Fibroblast of pulmonary artery (primary cell): Measurements from ENCODE around the gene SP8.

Experiments
- DNase-seq: peaks from one replicate; pipeline ENCODE4 v3.0.0-alpha.2; 2010; ENCODE audit warnings: low read depth
- H3K4me3 ChIP-seq: replicated peaks from 2 replicates; pipeline ENCODE4 v1.5.1; 2011; ENCODE audit warnings: low read depth, mild to moderate bottlenecking, control low read depth, low read length, moderate library complexity
- TF ChIP-seq, protein P1 (sequence below): IDR thresholded peaks from 2 replicates; pipeline ENCODE4 v1.5.1; 2011; ENCODE audit warnings: mild to moderate bottlenecking, control low read depth, low read length, inconsistent platforms; ENCODE audit errors: missing control alignments

The SP8 gene

GRCh38 chr7:20788420-20788990 lies 1.8 kb upstream of the SP8 start:
- DNase-seq: no peak
- TF ChIP-seq, protein P1, sequence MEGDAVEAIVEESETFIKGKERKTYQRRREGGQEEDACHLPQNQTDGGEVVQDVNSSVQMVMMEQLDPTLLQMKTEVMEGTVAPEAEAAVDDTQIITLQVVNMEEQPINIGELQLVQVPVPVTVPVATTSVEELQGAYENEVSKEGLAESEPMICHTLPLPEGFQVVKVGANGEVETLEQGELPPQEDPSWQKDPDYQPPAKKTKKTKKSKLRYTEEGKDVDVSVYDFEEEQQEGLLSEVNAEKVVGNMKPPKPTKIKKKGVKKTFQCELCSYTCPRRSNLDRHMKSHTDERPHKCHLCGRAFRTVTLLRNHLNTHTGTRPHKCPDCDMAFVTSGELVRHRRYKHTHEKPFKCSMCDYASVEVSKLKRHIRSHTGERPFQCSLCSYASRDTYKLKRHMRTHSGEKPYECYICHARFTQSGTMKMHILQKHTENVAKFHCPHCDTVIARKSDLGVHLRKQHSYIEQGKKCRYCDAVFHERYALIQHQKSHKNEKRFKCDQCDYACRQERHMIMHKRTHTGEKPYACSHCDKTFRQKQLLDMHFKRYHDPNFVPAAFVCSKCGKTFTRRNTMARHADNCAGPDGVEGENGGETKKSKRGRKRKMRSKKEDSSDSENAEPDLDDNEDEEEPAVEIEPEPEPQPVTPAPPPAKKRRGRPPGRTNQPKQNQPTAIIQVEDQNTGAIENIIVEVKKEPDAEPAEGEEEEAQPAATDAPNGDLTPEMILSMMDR: no peak
- H3K4me3 ChIP-seq: no peak overlapping the region

DNA sequence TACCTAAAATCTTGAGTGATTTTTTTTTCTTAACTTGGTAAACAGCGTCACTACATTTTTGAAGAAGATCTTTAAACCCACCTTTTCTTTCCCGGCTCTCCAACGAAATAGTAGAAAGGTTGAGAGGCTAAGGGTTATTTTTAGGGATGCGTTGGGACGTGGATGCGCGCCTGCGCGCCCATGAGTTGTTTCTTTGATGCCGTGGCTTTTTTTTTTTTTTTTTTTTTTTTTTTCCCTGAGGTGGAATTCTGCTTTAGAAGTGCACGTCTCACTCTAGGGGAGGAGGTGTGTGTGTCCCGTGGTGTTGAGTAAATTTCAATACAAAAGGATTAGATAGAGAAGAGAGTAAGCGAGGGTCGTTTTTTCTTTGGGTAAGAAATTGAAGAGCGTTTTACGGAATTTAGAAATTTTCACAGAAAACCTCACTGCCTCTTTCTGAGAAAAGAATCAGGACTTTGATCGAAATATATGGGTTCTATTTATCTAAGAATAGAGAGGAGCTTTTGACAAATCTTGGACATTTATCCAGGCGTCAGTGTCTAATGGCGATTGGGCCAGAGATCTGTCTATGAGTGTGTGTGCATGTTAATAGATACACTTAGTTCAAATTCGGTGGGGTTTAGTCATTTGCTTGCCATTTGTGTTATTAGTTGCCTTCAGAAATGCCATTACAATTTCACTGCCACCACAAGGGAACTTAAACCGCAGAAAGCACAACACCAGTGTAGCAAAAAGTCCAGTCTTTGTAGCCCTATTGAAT lies 1.2 kb upstream of the SP8 start:
- H3K4me3 ChIP-seq: no peak overlapping the region
- TF ChIP-seq, protein P1: no peak
- DNase-seq: no peak

GRCh38 chr7:20786421-20786778 lies 286 bp downstream of the SP8 start:
- DNase-seq: no peak
- TF ChIP-seq, protein P1: no peak
- H3K4me3 ChIP-seq: peak overlapping the region; percentile 32

GRCh38 chr7:20786049-20786412 lies 655 bp downstream of the SP8 start:
- TF ChIP-seq, protein P1: no peak
- H3K4me3 ChIP-seq: peak overlapping the region; percentile 32
- DNase-seq: no peak

DNA sequence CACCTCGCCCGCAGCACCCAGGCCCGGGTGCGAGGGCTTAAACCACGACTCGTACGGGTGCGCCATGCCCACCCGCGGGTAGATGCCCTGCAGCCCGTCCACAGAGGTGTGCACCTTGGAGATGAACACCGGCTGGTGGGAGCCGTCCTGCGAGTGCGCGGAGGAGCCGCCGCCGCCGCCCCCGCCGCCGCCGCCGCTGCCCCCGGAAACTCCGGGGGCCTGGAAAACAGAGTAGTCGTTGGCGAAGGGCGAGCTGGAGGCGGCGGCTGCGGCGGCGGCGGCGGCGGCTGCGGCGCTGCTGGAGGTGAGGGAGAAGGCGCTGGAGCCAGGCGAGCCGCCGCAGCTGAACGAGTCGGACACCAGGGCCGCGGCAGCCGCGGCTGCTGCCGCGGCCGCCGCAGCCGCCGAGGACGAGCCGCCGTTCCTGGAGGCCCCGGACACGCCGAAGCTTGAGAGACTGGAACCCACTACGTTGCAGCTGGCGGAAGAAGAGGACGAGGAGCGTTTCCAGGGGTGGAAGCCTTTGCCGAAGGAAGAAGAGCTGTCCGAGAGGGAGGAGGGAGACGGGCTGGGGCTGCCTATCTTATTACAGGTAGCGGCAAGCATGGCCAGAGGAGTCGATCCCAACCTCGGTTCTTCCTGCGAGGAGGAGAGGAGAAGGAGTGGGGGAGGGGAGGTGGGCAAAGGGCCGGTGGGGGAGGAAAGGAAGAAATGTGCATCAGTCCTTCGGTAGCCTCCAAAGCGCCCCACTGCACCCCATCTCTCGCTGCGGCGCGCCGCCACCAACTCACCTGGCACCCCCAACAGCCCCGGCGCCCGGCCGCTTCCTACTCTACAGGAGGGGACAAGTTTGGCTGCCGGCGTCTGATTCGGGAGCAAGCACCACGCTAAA lies 1.3 kb downstream of the SP8 start:
- peak overlapping the region; percentile 29 for H3K4me3 ChIP-seq
- TF ChIP-seq, protein P1: no peak
- no peak for DNase-seq

DNA sequence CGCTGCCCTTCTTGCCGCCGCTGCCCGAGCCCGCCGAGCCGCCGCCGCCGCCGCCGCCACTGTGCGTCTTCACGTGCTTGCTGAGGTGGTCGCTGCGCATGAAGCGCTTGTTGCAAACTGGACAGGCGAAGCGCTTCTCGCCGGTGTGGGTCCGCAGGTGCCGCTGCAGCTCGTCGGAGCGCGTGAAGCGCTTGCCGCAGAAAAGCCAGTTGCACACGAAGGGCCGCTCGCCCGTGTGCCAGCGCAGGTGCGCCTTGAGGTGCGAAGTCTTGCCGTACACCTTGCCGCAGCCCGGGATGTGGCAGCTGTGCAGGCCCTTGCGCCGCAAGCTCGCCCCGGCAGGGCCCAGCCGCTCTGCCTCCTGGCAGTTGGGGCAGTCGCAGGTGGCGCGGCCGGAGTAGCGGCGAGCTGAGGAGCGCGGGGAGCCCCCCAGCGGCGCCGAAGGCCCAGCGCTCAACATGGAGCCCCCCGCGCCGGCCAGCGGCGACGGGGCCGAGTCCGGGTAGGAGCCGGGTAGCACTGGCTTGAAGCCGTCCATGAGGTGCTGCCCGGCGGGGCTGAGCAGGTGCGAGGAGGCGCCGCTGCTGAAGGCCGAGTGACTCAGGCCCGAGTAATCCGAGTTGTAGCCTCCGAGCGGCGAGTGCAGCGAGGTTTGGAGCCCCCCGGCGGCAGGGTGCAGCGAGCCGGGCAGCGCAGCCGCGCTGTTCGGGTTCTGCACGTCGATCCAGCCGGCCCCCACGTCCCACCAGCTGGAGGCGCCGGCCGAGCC lies 2.1 kb downstream of the SP8 start:
- DNase-seq: no peak
- H3K4me3 ChIP-seq: no peak overlapping the region
- TF ChIP-seq, protein P1: no peak
